Activated naive CD8-positive, alpha-beta T cell treated with anti-CD3 and anti-CD28 coated beads for 36 hours (primary cell): ENCODE measurements around the gene LTN1. TPM values are rescaled to one million over a fixed set of nuclear protein-coding genes. Genes with fewer than 3 reads are reported as not detected.
"Not testable (repeated sequence)": the region's sequence is repeated elsewhere in the genome, so short reads cannot be mapped to it uniquely, and the experiment has no call there.

Experiments used
- DNase-seq: peaks from one replicate; pipeline ENCODE4 v3.0.0; 2021
- H3K27ac Mint-ChIP-seq: one replicate; pipeline ENCODE4 v1.8.0; 2022; ENCODE audit warnings: mild to moderate bottlenecking, moderate library complexity, mixed read lengths
- H3K27me3 Mint-ChIP-seq: one replicate; pipeline ENCODE4 v1.8.0; 2022; ENCODE audit warnings: mild to moderate bottlenecking, mixed read lengths
- H3K36me3 Mint-ChIP-seq: one replicate; pipeline ENCODE4 v1.8.0; 2021; ENCODE audit warnings: mild to moderate bottlenecking, mixed read lengths
- H3K4me1 Mint-ChIP-seq: one replicate; pipeline ENCODE4 v1.8.0; 2021; ENCODE audit warnings: mixed read lengths
- H3K4me3 Mint-ChIP-seq: one replicate; pipeline ENCODE4 v1.8.0; 2022; ENCODE audit warnings: mild to moderate bottlenecking, moderate library complexity, mixed read lengths
- H3K9me3 Mint-ChIP-seq: one replicate; pipeline ENCODE4 v1.8.0; 2022; ENCODE audit warnings: mixed read lengths
- total RNA-seq, 2 experiments: library from RNA; stranded (reverse); gene quantifications; one replicate each; pipeline ENCODE4 v1.2.3, GENCODE V29; 2021

LTN1 gene
- total RNA-seq, 2 experiments from 2014 or later: 23.0 to 24.6 TPM

- H3K4me1 Mint-ChIP-seq: peaks cover 11% of the 10 kb centered on the region
- no peaks in the 10 kb centered on the region for H3K27me3 Mint-ChIP-seq
- no peak overlapping the region for H3K27ac Mint-ChIP-seq
- DNase-seq: no peak
- H3K36me3 Mint-ChIP-seq: peaks cover 30% of the 10 kb centered on the region
- no peak overlapping the region for H3K4me3 Mint-ChIP-seq
- no peaks in the 10 kb centered on the region for H3K9me3 Mint-ChIP-seq
Observed at GRCh38 chr21:28960245-28960644, 32.4 kb downstream of the LTN1 start.

GRCh38 chr21:28959367-28960099 lies 33.1 kb downstream of the LTN1 start:
- Mint-ChIP-seq H3K27me3 (no peaks in the 10 kb centered on the region), H3K36me3 (peaks cover 37% of the 10 kb centered on the region), H3K9me3 (no peaks in the 10 kb centered on the region)

DNA sequence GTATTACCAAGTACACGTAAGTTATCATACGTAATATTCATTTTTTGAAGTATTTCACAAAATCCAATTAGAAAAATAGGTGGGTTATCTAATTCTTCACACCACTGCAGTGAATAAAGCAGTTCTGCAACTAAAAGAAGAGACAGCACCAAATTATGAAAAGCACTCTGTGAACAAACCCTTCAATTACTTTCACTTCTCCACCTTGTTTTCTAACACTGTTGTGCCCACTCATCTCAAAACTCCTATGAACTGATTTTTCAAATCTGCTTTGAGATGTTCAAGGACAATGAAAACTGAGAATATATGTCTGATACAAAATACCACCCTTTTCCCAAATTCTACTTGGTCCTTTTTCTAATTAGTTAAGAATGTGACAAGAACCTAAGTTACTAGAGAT lies 39.4 kb downstream of the LTN1 start:
- Mint-ChIP-seq H3K27me3 (no peaks in the 10 kb centered on the region), H3K9me3 (no peaks in the 10 kb centered on the region), H3K36me3 (peaks cover 28% of the 10 kb centered on the region), H3K4me3 (no peak overlapping the region), H3K27ac (no peak overlapping the region), H3K4me1 (peaks cover 15% of the 10 kb centered on the region)
- no peak for DNase-seq

More at GRCh38 chr21:28959367-28960099, 33.1 kb downstream of the LTN1 start:
- H3K4me1 Mint-ChIP-seq: peaks cover 11% of the 10 kb centered on the region
- DNase-seq: no peak
- peak overlapping the region; percentile 58 for H3K27ac Mint-ChIP-seq
- H3K4me3 Mint-ChIP-seq: no peak overlapping the region

GRCh38 chr21:28952686-28953085 lies 40.0 kb downstream of the LTN1 start:
- H3K4me1 Mint-ChIP-seq: peaks cover 14% of the 10 kb centered on the region
- H3K4me3 Mint-ChIP-seq: no peak overlapping the region
- H3K27me3 Mint-ChIP-seq: no peaks in the 10 kb centered on the region
- H3K9me3 Mint-ChIP-seq: no peaks in the 10 kb centered on the region
- H3K36me3 Mint-ChIP-seq: peaks cover 23% of the 10 kb centered on the region
- no peak overlapping the region for H3K27ac Mint-ChIP-seq
- no peak for DNase-seq

- H3K27me3 Mint-ChIP-seq: no peaks in the 10 kb centered on the region
- H3K27ac Mint-ChIP-seq: no peak overlapping the region
- H3K4me3 Mint-ChIP-seq: no peak overlapping the region
- peaks cover 8% of the 10 kb centered on the region for H3K36me3 Mint-ChIP-seq
- no peaks in the 10 kb centered on the region for H3K9me3 Mint-ChIP-seq
- no peak for DNase-seq
- H3K4me1 Mint-ChIP-seq: peaks cover 12% of the 10 kb centered on the region
Observed at GRCh38 chr21:28949318-28949717, 43.4 kb downstream of the LTN1 start.

DNA sequence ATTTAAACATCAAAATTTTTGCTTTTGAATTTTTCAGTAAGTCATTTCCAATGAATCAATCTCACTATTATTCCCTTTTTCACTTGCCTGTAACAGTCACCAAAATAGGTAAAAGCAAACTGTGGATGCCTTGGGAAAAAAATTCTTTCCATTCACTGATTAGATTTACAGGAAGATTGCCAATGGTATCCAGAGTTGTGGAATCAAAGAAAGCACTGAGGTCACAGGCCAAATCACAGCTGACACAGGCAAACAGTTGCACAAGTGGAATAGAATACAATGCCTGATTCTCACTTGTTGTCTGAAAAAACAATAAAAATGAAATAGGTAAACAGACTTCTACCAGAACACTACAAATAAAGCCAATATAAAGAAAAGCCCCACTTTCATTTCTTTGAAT lies 48.4 kb downstream of the LTN1 start:
- Mint-ChIP-seq H3K27ac (peak overlapping the region; percentile 48), H3K4me1 (peaks cover 3% of the 10 kb centered on the region), H3K9me3 (no peaks in the 10 kb centered on the region), H3K27me3 (no peaks in the 10 kb centered on the region), H3K4me3 (no peak overlapping the region), H3K36me3 (peaks cover 12% of the 10 kb centered on the region)
- DNase-seq: no peak

DNA sequence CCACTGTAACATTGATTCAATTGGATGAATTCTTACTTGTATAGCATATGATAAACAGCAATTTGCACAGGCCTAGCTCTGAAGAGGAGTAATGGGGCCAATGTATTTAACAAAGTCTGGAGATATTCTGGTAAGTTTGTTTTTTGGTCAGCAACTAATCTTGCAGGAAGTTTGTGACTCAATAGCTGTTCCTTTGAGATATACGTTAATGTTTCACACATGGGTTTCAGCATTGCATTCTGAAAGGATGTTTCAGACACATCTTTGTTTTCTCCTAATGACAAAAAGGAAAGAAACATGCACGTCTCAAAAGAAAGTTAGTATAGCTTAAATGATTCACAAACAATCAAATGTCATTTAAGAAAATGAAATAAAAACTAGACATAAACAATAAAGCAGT lies 49.0 kb downstream of the LTN1 start:
- no peak overlapping the region for H3K27ac Mint-ChIP-seq
- no peak for DNase-seq
- no peaks in the 10 kb centered on the region for H3K27me3 Mint-ChIP-seq
- peaks cover 11% of the 10 kb centered on the region for H3K36me3 Mint-ChIP-seq
- no peak overlapping the region for H3K4me3 Mint-ChIP-seq
- H3K4me1 Mint-ChIP-seq: peaks cover 2% of the 10 kb centered on the region
- H3K9me3 Mint-ChIP-seq: no peaks in the 10 kb centered on the region

GRCh38 chr21:28938726-28939125 lies 54.0 kb downstream of the LTN1 start:
- Mint-ChIP-seq H3K27me3 (no peaks in the 10 kb centered on the region), H3K4me1 (peaks cover 2% of the 10 kb centered on the region), H3K36me3 (peaks cover 23% of the 10 kb centered on the region), H3K4me3 (no peak overlapping the region), H3K27ac (no peak overlapping the region), H3K9me3 (no peaks in the 10 kb centered on the region)
- no peak for DNase-seq

DNA sequence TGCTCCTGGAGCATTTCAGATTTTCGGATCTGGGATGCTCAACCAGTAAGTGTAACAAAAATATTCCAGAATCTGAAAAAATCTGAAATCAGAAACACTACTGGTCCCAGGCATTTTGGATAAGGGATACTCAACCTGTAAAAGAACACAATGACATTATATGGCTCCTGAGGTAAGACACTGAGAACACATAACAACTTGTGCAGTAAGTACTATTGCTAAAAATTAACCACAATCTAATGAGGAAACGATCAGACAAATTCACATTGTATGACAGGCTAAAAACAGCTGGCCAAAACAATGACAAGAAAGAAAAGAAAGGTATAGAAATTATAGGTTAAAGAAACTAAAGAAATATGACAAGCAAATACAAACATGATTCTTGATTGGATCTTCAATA lies 54.9 kb downstream of the LTN1 start:
- DNase-seq: no peak
- H3K27me3 Mint-ChIP-seq: no peaks in the 10 kb centered on the region
- H3K9me3 Mint-ChIP-seq: no peaks in the 10 kb centered on the region
- peaks cover 2% of the 10 kb centered on the region for H3K4me1 Mint-ChIP-seq
- H3K27ac Mint-ChIP-seq: no peak overlapping the region
- H3K4me3 Mint-ChIP-seq: no peak overlapping the region
- peaks cover 29% of the 10 kb centered on the region for H3K36me3 Mint-ChIP-seq

DNA sequence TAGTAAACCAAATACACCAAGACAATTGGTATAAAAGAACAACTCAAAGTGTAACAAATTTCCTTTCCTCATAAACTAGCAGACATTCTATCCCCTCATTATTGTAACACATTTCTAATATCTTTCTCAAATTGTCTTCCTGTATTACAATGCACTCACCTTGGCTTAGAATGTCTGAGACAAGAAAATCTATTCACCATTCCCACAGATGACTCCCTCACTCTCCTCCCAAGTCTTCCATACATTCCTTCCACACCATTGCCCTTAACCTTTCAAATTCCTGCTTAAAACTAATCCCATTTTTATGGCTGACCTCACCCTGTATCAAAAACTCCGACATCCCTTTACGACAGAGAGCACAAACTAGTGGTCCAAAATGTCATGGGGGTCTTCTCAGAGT lies 56.0 kb downstream of the LTN1 start:
- Mint-ChIP-seq H3K9me3 (no peaks in the 10 kb centered on the region), H3K4me3 (no peak overlapping the region), H3K27ac (no peak overlapping the region), H3K27me3 (no peaks in the 10 kb centered on the region), H3K4me1 (peaks cover 2% of the 10 kb centered on the region), H3K36me3 (peaks cover 24% of the 10 kb centered on the region)
- DNase-seq: no peak

GRCh38 chr21:28936036-28936435 lies 56.6 kb downstream of the LTN1 start:
- Mint-ChIP-seq H3K27me3 (no peaks in the 10 kb centered on the region), H3K9me3 (no peaks in the 10 kb centered on the region), H3K36me3 (peaks cover 27% of the 10 kb centered on the region), H3K4me3 (no peak overlapping the region), H3K4me1 (peaks cover 2% of the 10 kb centered on the region), H3K27ac (no peak overlapping the region)
- no peak for DNase-seq

- H3K4me1 Mint-ChIP-seq: no peaks in the 10 kb centered on the region
- DNase-seq: no peak
- H3K27ac Mint-ChIP-seq: no peak overlapping the region
- no peaks in the 10 kb centered on the region for H3K27me3 Mint-ChIP-seq
- H3K36me3 Mint-ChIP-seq: peaks cover 24% of the 10 kb centered on the region
- no peaks in the 10 kb centered on the region for H3K9me3 Mint-ChIP-seq
- H3K4me3 Mint-ChIP-seq: no peak overlapping the region
Observed at GRCh38 chr21:28932717-28933116, 60.0 kb downstream of the LTN1 start.

DNA sequence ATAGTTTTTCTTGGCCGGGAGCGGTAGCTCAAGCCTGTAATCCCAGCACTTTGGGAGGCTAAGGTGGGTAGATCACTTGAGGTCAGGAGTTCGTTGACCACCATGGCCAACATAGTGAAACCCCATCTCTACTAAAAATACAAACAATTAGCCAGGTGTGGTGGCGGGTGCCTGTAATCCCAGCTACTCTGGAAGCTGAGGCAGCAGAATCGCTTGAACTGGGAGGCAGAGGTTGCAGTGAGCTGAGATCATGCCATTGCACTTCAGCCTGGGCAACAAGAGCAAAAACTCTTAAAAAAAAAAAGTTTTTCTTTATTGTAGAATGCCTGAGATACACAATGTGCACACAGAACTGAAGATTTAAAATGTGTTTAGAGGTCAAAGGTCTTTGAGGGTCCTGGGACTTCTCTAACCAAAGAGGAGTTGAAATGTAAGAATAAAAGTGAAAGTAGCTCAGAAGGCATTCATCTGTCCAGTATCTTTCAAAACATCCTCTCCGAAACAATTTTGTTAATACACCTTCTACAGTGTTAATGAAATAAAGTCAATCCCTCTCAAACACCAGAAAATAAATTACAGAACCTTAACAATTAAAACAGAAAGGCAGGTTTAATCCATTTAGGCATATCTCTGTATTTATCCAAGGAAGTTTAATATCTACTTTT lies 60.8 kb downstream of the LTN1 start:
- not testable (repeated sequence) for H3K9me3 Mint-ChIP-seq, H3K27ac Mint-ChIP-seq, H3K4me1 Mint-ChIP-seq, H3K4me3 Mint-ChIP-seq, H3K27me3 Mint-ChIP-seq, DNase-seq
- peaks cover 28% of the 10 kb centered on the region for H3K36me3 Mint-ChIP-seq

DNA sequence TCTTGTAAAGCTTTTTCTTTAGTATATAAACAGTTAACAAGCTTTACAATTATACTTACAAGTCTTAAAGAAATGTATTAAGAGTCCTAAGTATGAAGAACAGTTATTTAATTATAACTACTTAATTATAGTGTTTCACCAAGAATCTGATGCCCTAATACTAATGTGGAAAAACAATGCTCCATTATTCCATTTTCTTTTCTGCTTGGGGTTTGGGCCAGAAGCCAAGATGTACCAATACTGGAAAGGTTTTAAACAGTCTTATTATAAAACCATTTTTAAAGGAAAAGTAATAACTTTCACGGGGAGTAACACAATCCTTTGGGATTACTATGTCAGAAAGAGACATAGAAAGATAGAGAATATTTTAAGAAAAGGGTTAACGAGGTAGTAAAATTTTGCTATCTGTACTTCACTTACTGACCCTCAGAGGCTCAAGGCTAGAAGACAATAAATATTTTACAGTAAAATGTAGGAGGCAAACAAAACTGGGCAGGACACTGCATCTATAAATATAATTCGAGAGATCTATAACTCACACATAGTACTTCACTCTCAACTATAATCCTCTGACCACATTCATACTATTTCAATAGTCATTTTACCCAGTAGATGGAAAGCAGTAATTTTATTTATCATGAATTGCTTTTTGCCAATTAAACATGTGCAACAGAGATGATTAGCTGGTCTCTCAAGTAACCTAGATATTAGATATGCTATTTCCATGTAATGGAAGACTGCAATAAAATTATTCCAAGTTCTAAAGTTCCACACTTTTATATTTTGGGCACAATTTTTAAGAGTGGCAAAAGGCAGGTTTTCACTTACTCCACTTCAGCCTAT lies 63.9 kb downstream of the LTN1 start:
- Mint-ChIP-seq H3K27ac (no peak overlapping the region), H3K4me3 (no peak overlapping the region), H3K4me1 (no peaks in the 10 kb centered on the region), H3K27me3 (no peaks in the 10 kb centered on the region), H3K9me3 (no peaks in the 10 kb centered on the region), H3K36me3 (peaks cover 34% of the 10 kb centered on the region)
- no peak for DNase-seq

DNA sequence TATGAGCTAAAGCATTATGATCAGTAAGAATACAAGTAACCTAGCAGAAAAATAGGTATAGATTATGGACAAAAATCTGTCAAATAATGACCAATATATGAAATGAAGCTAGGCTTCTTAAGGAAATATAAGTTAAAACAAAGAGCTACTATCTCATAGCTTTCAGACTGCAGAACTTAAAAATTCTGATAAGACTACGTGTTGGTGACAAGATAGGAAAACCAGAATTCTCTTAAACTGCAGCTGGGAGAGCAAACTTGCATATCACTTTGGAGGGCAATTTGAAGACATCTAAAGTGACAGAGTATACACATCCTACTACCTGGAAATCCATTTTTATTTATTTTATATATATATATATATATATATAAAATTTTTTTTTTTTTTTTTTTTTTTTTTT lies 65.5 kb downstream of the LTN1 start:
- no peaks in the 10 kb centered on the region for H3K4me1 Mint-ChIP-seq
- no peak for DNase-seq

More for the DNA sequence above, 65.5 kb downstream of the LTN1 start:
- Mint-ChIP-seq H3K9me3 (no peaks in the 10 kb centered on the region), H3K27ac (no peak overlapping the region), H3K36me3 (peaks cover 28% of the 10 kb centered on the region), H3K4me3 (no peak overlapping the region), H3K27me3 (no peaks in the 10 kb centered on the region)
